ENCODE results near the gene SLX4IP.

SLX4IP gene

DNA sequence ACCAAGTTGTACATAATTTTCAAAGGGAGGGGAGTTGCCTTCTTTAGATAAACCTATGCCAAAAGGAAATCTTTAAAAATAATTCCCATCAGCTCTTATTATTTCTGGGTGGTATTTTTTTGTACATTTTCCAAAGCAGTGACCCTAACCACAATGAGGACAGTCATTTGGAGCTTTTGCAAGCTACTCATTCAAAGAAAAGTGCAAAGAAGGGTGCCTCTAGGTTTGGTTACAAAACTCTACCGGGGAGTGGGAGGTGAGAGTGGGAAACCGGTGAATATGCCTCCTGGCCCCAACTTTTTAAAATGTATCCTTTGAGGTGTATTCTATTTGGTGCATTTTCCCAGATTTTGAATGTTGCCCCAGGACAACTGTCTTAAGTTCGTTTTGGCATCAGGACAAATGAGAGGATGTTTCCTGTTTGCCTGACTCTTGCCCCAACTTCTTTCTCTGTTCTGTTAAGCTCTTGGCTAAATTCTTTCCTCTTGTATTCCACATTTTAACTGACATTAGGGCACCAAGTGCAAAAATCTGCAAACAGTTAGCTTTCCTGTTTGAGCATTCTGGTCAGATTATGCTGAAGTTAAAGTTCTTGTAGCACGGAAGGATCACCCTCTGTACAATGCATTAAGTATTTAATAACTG lies 78.9 kb downstream of the SLX4IP start:
- Histone ChIP-seq H3K9me3 (ENCODE audit: insufficient read depth, low read depth, low read length) (no peaks in the 10 kb centered on the region), H3K36me3 (ENCODE audit: insufficient read depth, low read depth, low read length) (no peaks in the 10 kb centered on the region), H3K27ac (ENCODE audit: low read length) (no peak overlapping the region), H3K9ac (ENCODE audit: low read depth, low read length) (no peak overlapping the region), H3K4me1 (ENCODE audit: insufficient read depth, low read length) (peaks cover 12% of the 10 kb centered on the region), H3K4me3 (ENCODE audit: low read length) (no peak overlapping the region), H3K27me3 (ENCODE audit: insufficient read depth, low read length) (no peaks in the 10 kb centered on the region)

GRCh38 chr20:10516529-10516928 lies 81.4 kb downstream of the SLX4IP start:
- peaks cover 11% of the 10 kb centered on the region for H3K4me1 ChIP-seq (ENCODE audit: insufficient read depth, low read length)
- H3K36me3 ChIP-seq (ENCODE audit: insufficient read depth, low read depth, low read length) = no peaks in the 10 kb centered on the region
- H3K27ac ChIP-seq (ENCODE audit: low read length) = no peak overlapping the region
- H3K9me3 ChIP-seq (ENCODE audit: insufficient read depth, low read depth, low read length) = no peaks in the 10 kb centered on the region
- no peak overlapping the region for H3K9ac ChIP-seq (ENCODE audit: low read depth, low read length)
- H3K4me3 ChIP-seq (ENCODE audit: low read length) = no peak overlapping the region
- H3K27me3 ChIP-seq (ENCODE audit: insufficient read depth, low read length) = no peaks in the 10 kb centered on the region

DNA sequence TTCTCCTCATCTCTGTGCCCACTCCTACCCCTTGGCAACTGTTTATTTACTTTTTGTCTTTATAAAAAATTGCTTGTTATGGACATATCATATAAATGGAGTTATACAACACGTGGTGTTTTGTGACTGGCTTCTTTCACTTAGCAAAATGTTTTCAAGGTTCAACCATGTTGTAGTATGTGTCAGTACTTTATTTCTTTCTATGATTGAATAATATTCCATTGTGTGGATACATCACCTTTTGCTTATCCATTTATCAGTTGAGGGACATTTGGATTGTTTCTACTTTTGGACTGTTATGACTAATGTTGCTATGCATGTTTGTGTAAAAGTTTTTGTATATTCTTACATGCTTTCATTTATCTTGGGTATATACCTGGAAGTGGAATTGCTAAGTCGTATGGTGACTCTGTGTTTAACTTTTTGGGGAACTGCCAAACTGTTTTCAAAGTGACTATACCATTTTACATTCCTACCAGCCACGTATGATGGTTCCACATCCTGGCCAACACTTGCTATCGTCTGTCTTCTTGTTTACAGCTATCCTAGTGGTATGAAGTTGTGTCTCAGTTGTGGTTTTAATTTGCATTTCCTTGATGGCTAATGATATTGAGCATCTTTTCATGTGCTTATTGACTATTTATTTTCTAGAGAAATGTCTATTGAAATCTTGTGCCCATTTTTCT lies 84.4 kb downstream of the SLX4IP start:
- Histone ChIP-seq H3K4me3 (ENCODE audit: low read length) (no peak overlapping the region), H3K4me1 (ENCODE audit: insufficient read depth, low read length) (peaks cover 33% of the 10 kb centered on the region), H3K9me3 (ENCODE audit: insufficient read depth, low read depth, low read length) (no peaks in the 10 kb centered on the region), H3K9ac (ENCODE audit: low read depth, low read length) (no peak overlapping the region), H3K27ac (ENCODE audit: low read length) (no peak overlapping the region), H3K27me3 (ENCODE audit: insufficient read depth, low read length) (no peaks in the 10 kb centered on the region), H3K36me3 (ENCODE audit: insufficient read depth, low read depth, low read length) (no peaks in the 10 kb centered on the region)

- Histone ChIP-seq H3K9me3 (ENCODE audit: insufficient read depth, low read depth, low read length) (no peaks in the 10 kb centered on the region), H3K4me1 (ENCODE audit: insufficient read depth, low read length) (peaks cover 36% of the 10 kb centered on the region), H3K27ac (ENCODE audit: low read length) (no peak overlapping the region), H3K4me3 (ENCODE audit: low read length) (no peak overlapping the region), H3K9ac (ENCODE audit: low read depth, low read length) (no peak overlapping the region), H3K36me3 (ENCODE audit: insufficient read depth, low read depth, low read length) (no peaks in the 10 kb centered on the region), H3K27me3 (ENCODE audit: insufficient read depth, low read length) (no peaks in the 10 kb centered on the region)
Measured at GRCh38 chr20:10520528-10520927, 85.4 kb downstream of the SLX4IP start.

GRCh38 chr20:10521068-10521831 lies 86.1 kb downstream of the SLX4IP start:
- peaks cover 38% of the 10 kb centered on the region for H3K4me1 ChIP-seq (ENCODE audit: insufficient read depth, low read length)
- no peak overlapping the region for H3K4me3 ChIP-seq (ENCODE audit: low read length)
- H3K27ac ChIP-seq (ENCODE audit: low read length) = no peak overlapping the region

DNA sequence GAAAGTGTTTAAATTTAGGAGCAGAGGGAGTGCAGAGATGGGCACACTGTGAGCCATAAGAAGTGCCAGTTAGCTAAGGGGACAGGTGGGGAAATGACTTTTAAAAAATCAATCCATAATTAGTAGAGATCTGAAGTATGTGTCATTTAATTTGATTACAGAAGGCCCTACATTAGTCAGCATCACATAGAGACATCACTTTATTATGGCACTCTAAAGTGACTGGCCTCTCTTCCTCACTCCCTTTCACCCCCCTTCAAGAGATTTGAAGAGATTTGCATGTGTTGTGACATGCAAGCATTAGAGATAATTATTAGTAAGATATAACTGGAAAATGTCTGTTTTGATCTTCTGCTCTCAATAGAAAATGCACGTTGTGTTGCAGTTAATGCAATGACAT lies 86.7 kb downstream of the SLX4IP start:
- no peak overlapping the region for H3K27ac ChIP-seq (ENCODE audit: low read length)
- H3K4me3 ChIP-seq (ENCODE audit: low read length) = no peak overlapping the region
- no peaks in the 10 kb centered on the region for H3K36me3 ChIP-seq (ENCODE audit: insufficient read depth, low read depth, low read length)
- H3K9ac ChIP-seq (ENCODE audit: low read depth, low read length) = no peak overlapping the region
- peaks cover 38% of the 10 kb centered on the region for H3K4me1 ChIP-seq (ENCODE audit: insufficient read depth, low read length)
- H3K9me3 ChIP-seq (ENCODE audit: insufficient read depth, low read depth, low read length) = no peaks in the 10 kb centered on the region
- no peaks in the 10 kb centered on the region for H3K27me3 ChIP-seq (ENCODE audit: insufficient read depth, low read length)

More at GRCh38 chr20:10521068-10521831, 86.1 kb downstream of the SLX4IP start:
- H3K27me3 ChIP-seq (ENCODE audit: insufficient read depth, low read length) = no peaks in the 10 kb centered on the region
- H3K9me3 ChIP-seq (ENCODE audit: insufficient read depth, low read depth, low read length) = no peaks in the 10 kb centered on the region
- H3K9ac ChIP-seq (ENCODE audit: low read depth, low read length) = no peak overlapping the region
- H3K36me3 ChIP-seq (ENCODE audit: insufficient read depth, low read depth, low read length) = no peaks in the 10 kb centered on the region

GRCh38 chr20:10522328-10522727 lies 87.2 kb downstream of the SLX4IP start:
- no peak overlapping the region for H3K4me3 ChIP-seq (ENCODE audit: low read length)
- H3K27ac ChIP-seq (ENCODE audit: low read length) = no peak overlapping the region
- no peak overlapping the region for H3K9ac ChIP-seq (ENCODE audit: low read depth, low read length)
- no peaks in the 10 kb centered on the region for H3K9me3 ChIP-seq (ENCODE audit: insufficient read depth, low read depth, low read length)
- no peaks in the 10 kb centered on the region for H3K27me3 ChIP-seq (ENCODE audit: insufficient read depth, low read length)
- no peaks in the 10 kb centered on the region for H3K36me3 ChIP-seq (ENCODE audit: insufficient read depth, low read depth, low read length)
- peaks cover 38% of the 10 kb centered on the region for H3K4me1 ChIP-seq (ENCODE audit: insufficient read depth, low read length)

DNA sequence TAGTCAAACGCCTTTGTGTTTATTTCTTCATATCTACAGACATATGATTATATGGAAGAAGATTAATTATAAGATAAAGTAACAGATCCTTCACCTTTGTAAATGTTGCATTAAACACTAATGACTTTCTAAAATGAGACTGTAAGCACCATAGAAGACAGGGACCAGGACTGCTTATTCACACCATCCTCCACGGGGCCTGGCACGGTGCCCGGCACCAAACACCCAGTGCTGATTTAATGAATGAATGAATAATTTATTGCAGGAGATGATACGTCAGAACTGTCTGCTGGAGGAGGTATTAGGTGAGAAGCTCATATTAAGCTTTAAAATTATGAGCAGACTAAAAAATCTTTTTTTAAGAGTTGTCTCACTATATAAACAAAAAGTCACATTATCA lies 88.3 kb downstream of the SLX4IP start:
- Histone ChIP-seq H3K27ac (ENCODE audit: low read length) (no peak overlapping the region), H3K4me3 (ENCODE audit: low read length) (no peak overlapping the region), H3K9ac (ENCODE audit: low read depth, low read length) (no peak overlapping the region), H3K27me3 (ENCODE audit: insufficient read depth, low read length) (no peaks in the 10 kb centered on the region), H3K36me3 (ENCODE audit: insufficient read depth, low read depth, low read length) (no peaks in the 10 kb centered on the region), H3K9me3 (ENCODE audit: insufficient read depth, low read depth, low read length) (no peaks in the 10 kb centered on the region), H3K4me1 (ENCODE audit: insufficient read depth, low read length) (peaks cover 38% of the 10 kb centered on the region)

DNA sequence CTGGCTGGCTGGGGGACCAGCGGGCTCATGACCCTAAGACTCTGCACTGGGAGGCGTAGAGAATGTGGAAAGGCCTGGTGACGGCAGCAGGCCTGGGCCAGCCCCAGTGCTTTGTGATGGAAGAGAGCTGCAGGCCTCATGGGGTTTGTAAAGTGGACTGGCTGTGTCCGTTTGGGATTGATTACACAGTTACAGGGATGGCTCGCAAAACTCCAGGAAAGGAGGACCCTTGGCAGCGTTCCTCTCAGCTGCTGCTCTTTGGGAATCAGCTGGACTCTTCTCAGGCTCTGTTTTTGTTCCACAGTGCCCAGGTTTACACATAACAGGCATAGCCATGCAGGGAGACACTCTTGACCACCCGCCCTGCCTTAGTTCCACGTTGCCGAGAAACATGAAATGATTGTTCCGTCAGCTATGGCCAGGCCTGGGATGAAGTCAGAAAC lies 89.0 kb downstream of the SLX4IP start:
- 0 out of 2 replicates have a peak overlapping the region, but pooled peaks have one; percentile 35 for H3K4me3 ChIP-seq (ENCODE audit: low read length)
- H3K27ac ChIP-seq (ENCODE audit: low read length) = no peak overlapping the region
- H3K36me3 ChIP-seq (ENCODE audit: insufficient read depth, low read depth, low read length) = no peaks in the 10 kb centered on the region
- H3K9me3 ChIP-seq (ENCODE audit: insufficient read depth, low read depth, low read length) = no peaks in the 10 kb centered on the region
- peak overlapping the region; percentile 13; the same call in 1 of the 2 replicates for H3K9ac ChIP-seq (ENCODE audit: low read depth, low read length)
- peaks cover 38% of the 10 kb centered on the region for H3K4me1 ChIP-seq (ENCODE audit: insufficient read depth, low read length)
- no peaks in the 10 kb centered on the region for H3K27me3 ChIP-seq (ENCODE audit: insufficient read depth, low read length)

- no peak overlapping the region for H3K4me3 ChIP-seq (ENCODE audit: low read length)
- no peaks in the 10 kb centered on the region for H3K9me3 ChIP-seq (ENCODE audit: insufficient read depth, low read depth, low read length)
- no peak overlapping the region for H3K9ac ChIP-seq (ENCODE audit: low read depth, low read length)
- peaks cover 38% of the 10 kb centered on the region for H3K4me1 ChIP-seq (ENCODE audit: insufficient read depth, low read length)
- H3K36me3 ChIP-seq (ENCODE audit: insufficient read depth, low read depth, low read length) = no peaks in the 10 kb centered on the region
- H3K27me3 ChIP-seq (ENCODE audit: insufficient read depth, low read length) = no peaks in the 10 kb centered on the region
- H3K27ac ChIP-seq (ENCODE audit: low read length) = no peak overlapping the region
Measured at GRCh38 chr20:10524643-10525042, 89.5 kb downstream of the SLX4IP start.

DNA sequence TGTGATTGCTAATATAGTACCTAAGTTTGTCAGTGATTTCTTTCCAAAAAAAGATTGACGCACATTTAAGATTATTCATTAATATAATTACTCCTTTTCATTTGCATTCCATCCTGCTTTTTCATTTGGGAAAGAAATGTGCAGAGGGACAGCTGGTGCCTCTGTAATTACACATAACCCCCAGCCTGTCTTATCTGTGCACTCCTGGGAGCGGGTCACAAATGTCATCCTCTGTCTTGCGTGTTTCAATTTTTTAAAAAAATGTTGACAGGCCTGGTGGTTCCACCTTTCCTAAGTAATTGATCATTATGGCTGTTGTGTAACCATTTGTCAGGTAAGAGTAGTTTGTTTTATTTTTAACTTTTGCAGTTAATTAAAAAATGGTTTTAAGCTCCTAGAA lies 92.7 kb downstream of the SLX4IP start:
- Histone ChIP-seq H3K4me3 (ENCODE audit: low read length) (no peak overlapping the region), H3K9ac (ENCODE audit: low read depth, low read length) (no peak overlapping the region), H3K4me1 (ENCODE audit: insufficient read depth, low read length) (peaks cover 20% of the 10 kb centered on the region), H3K9me3 (ENCODE audit: insufficient read depth, low read depth, low read length) (no peaks in the 10 kb centered on the region), H3K27me3 (ENCODE audit: insufficient read depth, low read length) (no peaks in the 10 kb centered on the region), H3K27ac (ENCODE audit: low read length) (no peak overlapping the region), H3K36me3 (ENCODE audit: insufficient read depth, low read depth, low read length) (no peaks in the 10 kb centered on the region)

Data from iPS-20b (cell line).